ENCODE measurements around the gene SLC48A1.

Gene SLC48A1

GRCh38 chr12:47800582-47800981, 27.5 kb downstream of the SLC48A1 start:
- no peak for TF ChIP-seq CTCF (conservative IDR thresholded peaks at IDR 0.05)
- peak overlapping the region; percentile 97 for H3K27ac ChIP-seq

- TF ChIP-seq CTCF (conservative IDR thresholded peaks at IDR 0.05): peak; percentile 27; the same call in 1 of the 2 replicates
- peak overlapping the region; percentile 97 for H3K27ac ChIP-seq
These were observed 28.3 kb downstream of the SLC48A1 start for GRCh38 chr12:47801170-47801903.

GRCh38 chr12:47801904-47802246, 28.8 kb downstream of the SLC48A1 start:
- TF ChIP-seq CTCF (conservative IDR thresholded peaks at IDR 0.05): no peak; the same call in 1 of the 2 replicates
- H3K27ac ChIP-seq: peak overlapping the region; percentile 97

- H3K27ac ChIP-seq: peak overlapping the region; percentile 97
- TF ChIP-seq CTCF (conservative IDR thresholded peaks at IDR 0.05): peak; percentile 21; the same call in 1 of the 2 replicates
These were observed 29.3 kb downstream of the SLC48A1 start for GRCh38 chr12:47802312-47802711.

GRCh38 chr12:47803191-47803875, 30.3 kb downstream of the SLC48A1 start:
- peak overlapping the region; percentile 97 for H3K27ac ChIP-seq
- no peak for TF ChIP-seq CTCF (conservative IDR thresholded peaks at IDR 0.05)

GRCh38 chr12:47804171-47804570, 31.1 kb downstream of the SLC48A1 start:
- H3K27ac ChIP-seq: peak overlapping the region; percentile 97
- no peak for TF ChIP-seq CTCF (conservative IDR thresholded peaks at IDR 0.05)

- TF ChIP-seq CTCF (conservative IDR thresholded peaks at IDR 0.05): no peak
- H3K27ac ChIP-seq: peak overlapping the region; percentile 97
These were observed 32.4 kb downstream of the SLC48A1 start for GRCh38 chr12:47805417-47805816.

All from VCaP (cell line).